NCI-H526 (cell line): Measurements from ENCODE around the gene UTP18.
"Not testable (repeated sequence)": the region's sequence is repeated elsewhere in the genome, so short reads cannot be mapped to it uniquely, and the experiment has no call there.

Experiments used
- DNase-seq, 2 experiments: peaks; one replicate each; lab custom pipeline; 2025; lab: John Stamatoyannopoulos, UW

Gene UTP18

GRCh38 chr17:51258756-51259563 lies 1.4 kb upstream of the UTP18 start:
- DNase-seq: peak; percentile 22 to 47

- DNase-seq: peak; percentile 98
Observed at GRCh38 chr17:51259564-51260236, 646 bp upstream of the UTP18 start, which contains the start of gene MBTD1. MBTD1 (minus strand) TSS chr17:51260049; CDS start chr17:51225161, 34,888 bp downstream.

DNA sequence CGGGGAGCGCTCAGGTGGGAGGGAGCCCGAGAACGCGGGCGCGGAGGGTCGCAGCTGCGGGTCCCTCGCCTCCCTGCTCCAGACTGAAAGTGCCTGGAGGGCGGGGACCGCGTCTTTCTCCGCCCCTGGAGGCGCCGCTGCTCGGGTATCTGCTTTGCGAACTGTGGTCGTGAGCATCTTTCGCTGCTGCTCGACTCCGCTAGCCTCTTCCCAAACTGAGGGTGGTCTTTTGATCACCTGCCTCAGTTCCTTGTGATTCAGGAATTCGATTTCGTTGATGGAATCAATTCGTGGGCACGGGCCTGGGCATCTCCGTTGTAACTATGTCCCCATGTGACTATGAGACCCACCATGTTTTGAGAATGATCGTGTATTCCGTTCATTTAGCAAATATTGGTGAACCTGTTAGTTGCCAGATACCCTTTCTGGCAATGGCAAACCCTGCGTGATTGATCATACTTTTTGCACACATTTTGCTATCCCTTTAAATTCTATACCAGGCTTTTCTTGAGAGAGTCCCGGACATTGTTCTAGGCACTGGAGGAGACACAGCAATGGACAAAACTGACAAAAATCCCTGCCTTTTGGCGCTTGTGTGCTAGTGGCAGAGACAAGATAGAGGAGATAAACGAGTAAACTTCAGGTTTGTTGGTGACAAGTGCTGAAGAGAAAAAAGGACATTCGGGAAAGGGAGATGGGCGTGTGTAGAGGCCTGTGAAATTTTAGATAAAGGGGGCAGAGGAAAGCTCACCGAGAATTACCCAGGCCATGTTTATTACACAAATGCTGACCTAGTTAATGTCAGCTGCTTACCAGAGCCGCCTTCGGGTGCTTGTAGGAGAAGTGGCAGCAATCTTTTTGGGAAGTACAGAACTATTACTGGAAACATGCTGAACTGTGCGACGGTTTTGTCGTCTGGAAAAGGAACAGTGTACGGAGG lies 948 bp downstream of the UTP18 start:
- DNase-seq: peak in 1 of 2 experiments; percentile 34

DNA sequence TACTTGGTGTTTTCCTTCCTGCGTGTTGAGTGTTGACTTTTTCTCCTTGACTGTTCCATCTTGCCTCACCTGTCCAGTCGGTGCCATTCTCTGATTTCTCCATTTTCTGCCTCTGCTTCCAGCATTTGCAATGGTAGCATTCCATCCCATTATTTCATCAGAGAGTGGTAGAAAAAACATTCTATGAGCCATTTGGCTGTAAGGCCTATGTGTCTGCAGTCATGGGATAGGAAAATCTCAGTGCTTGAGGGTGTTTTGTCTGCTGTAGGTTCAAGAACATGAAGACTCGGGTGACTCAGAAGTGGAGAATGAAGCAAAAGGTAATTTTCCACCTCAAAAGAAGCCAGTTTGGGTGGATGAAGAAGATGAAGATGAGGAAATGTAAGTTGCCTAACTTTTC lies 2.7 kb downstream of the UTP18 start:
- DNase-seq: no peak

DNA sequence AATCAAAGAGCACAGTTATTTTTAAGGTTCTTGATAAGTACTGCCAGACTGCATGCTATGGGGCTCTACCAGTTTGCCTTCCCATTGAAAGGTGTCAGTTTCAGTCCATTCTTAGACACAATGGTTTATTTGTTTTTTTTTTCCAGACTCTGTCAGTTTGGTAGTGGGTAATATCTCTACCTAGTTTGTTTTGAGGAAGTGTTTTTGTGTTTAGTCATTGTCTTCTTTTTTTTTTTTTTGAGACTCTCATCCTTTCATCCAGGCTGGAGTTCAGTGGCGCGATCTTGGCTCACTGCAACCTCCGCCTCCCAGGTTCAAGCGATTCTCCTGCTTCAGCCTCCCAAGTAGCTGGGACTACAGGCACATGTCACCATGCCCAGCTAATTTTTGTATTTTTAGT lies 4.1 kb downstream of the UTP18 start:
- not testable (repeated sequence) for DNase-seq

GRCh38 chr17:51269991-51270390 lies 9.6 kb downstream of the UTP18 start:
- DNase-seq: no peak

DNA sequence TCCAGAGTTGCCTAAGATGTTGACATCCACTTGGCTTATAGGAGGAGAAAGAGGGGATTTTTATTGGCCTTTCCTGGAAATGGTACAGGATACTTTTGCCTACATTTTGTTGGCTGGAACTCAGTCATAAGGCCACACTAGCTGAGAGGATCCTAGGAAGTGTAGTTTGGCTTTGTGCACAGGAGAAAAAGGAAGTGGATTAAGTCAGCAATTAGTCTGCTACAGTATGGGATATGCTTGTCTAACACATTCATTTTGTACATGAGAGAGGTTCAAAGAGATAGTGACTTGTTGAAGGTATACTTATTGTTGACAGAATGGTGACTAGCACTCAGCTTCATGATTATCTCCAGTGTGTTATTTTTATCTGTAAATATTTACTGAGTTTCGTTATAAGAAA lies 10.3 kb downstream of the UTP18 start:
- no peak for DNase-seq

DNA sequence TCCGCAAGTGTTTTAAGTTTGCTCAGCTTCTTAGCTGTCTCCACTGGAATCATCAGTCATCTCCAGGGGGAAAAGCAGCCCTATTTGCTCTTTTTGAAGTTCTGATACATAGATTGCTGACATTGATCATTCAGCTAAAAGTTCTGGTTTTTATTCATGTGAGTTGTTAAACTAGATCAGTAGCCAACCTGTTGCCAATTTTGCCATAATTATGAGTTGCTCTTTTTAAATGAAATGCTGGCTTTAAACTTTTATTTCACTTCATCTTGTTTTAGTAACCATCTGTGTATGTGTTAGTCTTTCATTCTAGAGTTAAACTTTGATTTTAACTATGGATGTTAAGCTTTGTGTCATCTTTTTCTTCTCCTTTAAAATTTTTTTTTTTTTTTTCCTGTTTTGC lies 12.5 kb downstream of the UTP18 start:
- no peak for DNase-seq

- no peak for DNase-seq
Observed at GRCh38 chr17:51275381-51275780, 15.0 kb downstream of the UTP18 start.

DNA sequence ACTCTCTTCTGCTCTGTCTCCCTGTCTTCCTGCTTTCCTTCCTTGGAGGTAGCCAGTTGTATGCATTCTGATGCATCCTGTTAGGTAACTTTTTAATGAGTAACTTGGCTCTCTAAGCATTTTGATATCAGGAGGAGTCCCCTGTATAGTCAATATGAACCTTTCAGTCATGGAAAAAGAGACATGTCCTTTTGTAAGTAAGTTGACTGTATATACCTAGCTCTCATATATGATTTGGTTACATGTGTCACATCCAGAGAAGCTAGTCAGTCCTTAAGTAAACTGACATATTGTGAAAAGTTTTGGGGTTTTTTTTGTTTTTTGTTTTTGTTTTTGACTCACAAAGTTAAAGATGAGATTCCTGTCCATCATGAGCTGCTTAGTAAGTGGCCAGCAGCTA lies 18.8 kb downstream of the UTP18 start:
- no peak for DNase-seq

DNA sequence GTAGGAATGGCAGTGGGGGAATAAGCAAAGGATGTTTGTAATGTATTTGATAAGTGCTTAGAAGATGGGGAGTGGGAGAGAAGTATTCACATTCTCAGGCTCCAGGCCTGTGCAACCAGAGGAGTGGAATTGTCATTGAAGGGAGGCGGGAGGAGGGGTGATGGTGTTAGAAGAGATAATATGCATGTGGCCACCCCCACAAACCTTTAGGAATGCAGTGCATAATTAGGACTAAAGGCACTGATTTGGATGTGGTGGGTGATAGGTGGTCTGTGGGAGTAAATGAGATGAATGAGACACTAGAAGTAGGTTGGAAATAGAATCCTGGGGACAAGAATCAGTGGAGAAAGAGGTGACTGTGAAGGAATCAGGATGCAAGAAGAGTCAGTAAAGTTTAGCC lies 27.1 kb downstream of the UTP18 start:
- DNase-seq: no peak

- DNase-seq: no peak
Observed at GRCh38 chr17:51289696-51290111, 29.4 kb downstream of the UTP18 start.

DNA sequence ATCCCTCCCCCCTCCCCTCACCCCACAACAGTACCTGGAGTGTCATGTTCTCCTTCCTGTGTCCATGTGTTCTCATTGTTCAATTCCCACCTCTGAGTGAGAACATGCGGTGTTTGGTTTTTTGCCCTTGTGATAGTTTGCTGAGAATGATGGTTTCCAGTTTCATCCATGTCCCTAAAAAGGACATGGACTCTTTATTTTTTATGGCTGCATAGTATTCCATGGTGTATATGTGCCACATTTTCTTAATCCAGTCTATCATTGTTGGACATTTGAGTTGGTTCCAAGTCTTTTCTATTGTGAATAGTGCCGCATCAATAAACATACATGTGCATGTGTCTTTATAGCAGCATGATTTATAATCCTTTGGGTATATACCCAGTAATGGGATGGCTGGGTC lies 34.0 kb downstream of the UTP18 start:
- not testable (repeated sequence) for DNase-seq

GRCh38 chr17:51298508-51299371 lies 38.4 kb downstream of the UTP18 start:
- DNase-seq: peak; percentile 27 to 43

DNA sequence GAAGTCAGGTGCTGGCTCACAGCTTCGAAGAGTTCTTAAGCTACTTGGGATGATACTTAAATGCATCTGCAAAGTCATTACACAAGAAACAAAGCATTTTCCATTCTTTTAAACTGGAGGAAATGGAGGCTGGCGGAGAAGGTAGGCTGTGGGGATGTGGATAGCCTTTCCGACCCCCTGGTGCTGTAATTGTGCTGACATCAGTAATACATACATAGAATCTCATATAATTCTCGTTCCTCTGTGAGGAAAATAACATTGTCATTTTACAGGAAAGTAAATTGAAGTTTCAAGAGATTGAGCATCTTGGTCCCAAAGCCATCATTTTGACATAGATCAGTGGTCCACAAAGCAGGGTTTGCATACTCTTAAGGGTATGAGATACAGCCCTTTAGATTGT lies 39.5 kb downstream of the UTP18 start:
- DNase-seq: no peak

- DNase-seq: no peak
Observed at GRCh38 chr17:51305182-51305581, 44.8 kb downstream of the UTP18 start.

DNA sequence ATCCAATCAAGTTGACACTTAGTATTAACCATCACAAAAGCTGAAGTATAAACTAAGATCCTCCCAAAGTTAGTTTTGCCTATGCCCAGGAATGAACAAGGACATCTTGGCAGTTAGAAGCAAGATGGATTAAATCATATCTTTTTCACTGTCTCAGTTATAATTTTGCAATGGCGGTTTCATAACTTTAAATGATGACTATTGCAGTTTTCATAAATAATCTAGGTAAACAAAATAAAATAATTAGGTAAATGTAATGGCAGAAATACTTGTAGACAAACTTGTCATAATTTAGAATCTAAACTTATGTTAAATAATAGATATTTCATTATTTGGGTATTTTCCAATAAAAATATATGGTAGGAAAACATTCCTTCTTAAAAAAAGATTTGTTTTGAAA lies 51.7 kb downstream of the UTP18 start:
- DNase-seq: not testable (repeated sequence)

DNA sequence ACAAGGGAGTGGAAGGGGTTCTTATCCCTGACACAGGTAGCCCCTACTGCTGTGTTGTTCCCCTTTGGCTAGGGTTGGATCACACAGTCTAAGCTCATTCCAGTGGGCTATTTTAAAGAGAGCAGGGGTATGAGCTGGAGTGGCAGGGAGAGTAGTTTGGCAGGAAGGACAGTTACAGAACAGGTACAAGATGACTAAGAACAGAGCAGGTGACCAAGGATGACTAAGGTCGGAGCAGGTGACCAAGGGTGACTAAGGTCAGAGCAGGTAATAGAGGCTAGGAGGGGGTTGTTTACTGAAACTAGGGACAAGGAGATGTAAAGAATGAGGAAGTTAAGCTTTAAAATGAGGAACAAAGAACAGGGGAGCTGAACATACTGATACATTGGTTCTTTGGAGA lies 58.8 kb downstream of the UTP18 start:
- no peak for DNase-seq

DNA sequence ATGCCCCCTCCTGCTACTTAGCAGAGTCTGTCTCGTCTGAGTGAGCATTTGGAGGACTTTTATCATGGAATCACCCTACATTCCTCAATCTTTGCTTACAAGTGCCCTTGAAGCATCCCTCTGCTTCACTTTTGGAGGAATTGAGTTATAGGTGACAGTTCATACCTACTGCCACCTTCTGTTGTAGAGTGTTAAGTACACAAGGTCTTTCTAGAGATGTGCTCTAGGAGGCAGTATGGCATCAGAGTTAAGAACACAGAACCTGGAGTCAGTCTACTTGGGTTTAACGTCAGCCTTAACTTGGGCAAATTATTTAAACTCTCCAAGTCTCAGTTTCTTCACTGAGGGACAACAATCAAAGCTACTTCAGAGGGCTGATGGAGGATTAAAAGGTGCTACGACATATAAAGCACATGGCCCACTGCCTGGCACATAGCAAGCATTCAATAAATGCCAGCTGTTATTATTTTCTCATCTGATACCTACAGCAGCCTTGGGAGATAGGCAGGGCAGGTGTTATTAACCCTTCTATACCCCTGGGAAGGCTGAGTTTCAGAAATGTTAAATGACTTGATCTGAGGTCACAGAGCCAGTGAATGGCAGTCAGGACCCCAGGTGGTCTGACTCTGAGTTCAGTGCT lies 62.2 kb downstream of the UTP18 start:
- peak; percentile 51 to 60 for DNase-seq

DNA sequence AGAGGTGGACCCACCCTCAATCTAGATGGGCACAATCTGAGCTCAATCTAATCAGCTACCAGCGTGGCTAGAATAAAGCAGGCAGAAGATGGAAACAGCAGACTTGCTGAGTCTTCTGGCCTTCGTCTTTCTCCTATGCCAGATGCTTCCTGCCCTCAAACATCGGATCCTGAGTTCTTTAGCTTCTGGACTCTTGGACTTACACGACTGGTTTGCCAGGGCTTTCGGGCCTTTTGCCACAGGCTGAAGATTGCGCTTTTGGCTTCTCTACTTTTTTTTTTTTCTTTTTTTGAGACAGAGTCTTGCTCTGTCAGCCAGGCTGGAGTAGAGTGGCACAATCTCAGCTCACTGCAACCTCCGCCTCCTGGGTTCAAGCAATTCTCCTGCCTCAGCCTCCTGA lies 65.1 kb downstream of the UTP18 start:
- no peak for DNase-seq
